ENCODE data around the gene BAIAP2L2.

GRCh38 chr22:38056969-38057891 lies 53.3 kb downstream of the BAIAP2L2 start, which contains the start of gene PICK1:
- TF ChIP-seq CTCF (IDR thresholded peaks at IDR 0.05; ENCODE audit: insufficient read depth, low read depth, low read length) (no peak), EZH2 (IDR thresholded peaks at IDR 0.05; ENCODE audit: insufficient read depth, low read length) (no peak)

Data from astrocyte (in vitro differentiated cells and primary cell).